Gastroesophageal sphincter (tissue), 4 donors: ENCODE measurements around the gene NCBP2L. TPM values are rescaled to one million over a fixed set of nuclear protein-coding genes. Genes with fewer than 3 reads are reported as not detected.

Experiments
- ATAC-seq: fragments of 150-250 bp; one replicate; pipeline ENCODE4 v1.9.1; 2016; ENCODE audit warnings: mild to moderate bottlenecking, moderate library complexity
- H3K27ac ChIP-seq, 4 donors: fragments of 200-600 bp; sonication (generic) in 3 of 4; 1 replicate in 3 of 4; 2 replicates in 1 of 4; pipeline ENCODE4 v1.5.1; 2016 to 2019
- H3K27me3 ChIP-seq: fragments of 200-600 bp; sonication (generic); one replicate; pipeline ENCODE4 v1.5.1; 2019
- H3K36me3 ChIP-seq, 2 donors: fragments of 200-600 bp; sonication (generic); one replicate each; pipeline ENCODE4 v1.5.1; 2019; ENCODE audit warnings: control low read depth in 1 of 2
- H3K4me1 ChIP-seq, 3 donors: fragments of 200-600 bp; sonication (generic); 1 replicate in 2 of 3; 2 replicates in 1 of 3; pipeline ENCODE4 v1.5.1; 2016 to 2019; ENCODE audit warnings: control low read depth in 2 of 3
- H3K4me3 ChIP-seq, 2 donors: fragments of 200-600 bp; sonication (generic); one replicate each; pipeline ENCODE4 v1.5.1; 2019; ENCODE audit warnings: mild to moderate bottlenecking in 1 of 2, moderate library complexity in 1 of 2
- H3K9me3 ChIP-seq, 3 donors: fragments of 200-600 bp; sonication (generic); one replicate each; pipeline ENCODE4 v1.5.1; 2017 to 2019; ENCODE audit warnings: control low read depth in 2 of 3
- CTCF ChIP-seq, 4 experiments: fragments of 200-600 bp in 2 of 4; fragments of 450-650 bp in 2 of 4; sonication (generic) in 1 of 4; IDR thresholded peaks; one replicate each; pipeline ENCODE4 v1.5.1; 2017 to 2019; ENCODE audit warnings: antibody characterized with exemption in 4 of 4, mild to moderate bottlenecking in 2 of 4, moderate library complexity in 2 of 4
- EP300 ChIP-seq: sonication (generic); formaldehyde crosslinking; IDR thresholded peaks from one replicate; pipeline ENCODE4 v1.6.1; 2017; ENCODE audit warnings: antibody characterized with exemption, mild to moderate bottlenecking
- POLR2A ChIP-seq, 2 donors: fragments of 450-650 bp; IDR thresholded peaks; one replicate each; pipeline ENCODE4 v1.6.1; 2017; ENCODE audit warnings: antibody characterized with exemption in 2 of 2, mild to moderate bottlenecking in 2 of 2, moderate library complexity in 1 of 2
- POLR2AphosphoS5 ChIP-seq: sonication (generic); formaldehyde crosslinking; IDR thresholded peaks from one replicate; pipeline ENCODE4 v1.6.1; 2017; ENCODE audit warnings: antibody characterized with exemption
- WGBS, 2 donors: methylation state at CpG; one replicate each; pipeline ENCODE4 v1.1.5; 2018; ENCODE audit warnings: low coverage in 1 of 2; 5-methylcytosine and 5-hydroxymethylcytosine counted together
- total RNA-seq, 4 donors: library from RNA; depleted of rRNA; stranded (reverse); fragments of >200 nt; gene quantifications; one replicate each; pipeline ENCODE4 v1.1.0, GENCODE V29; 2016

Gene NCBP2L
- total RNA-seq, 4 donors from 2014 or later, result 0.31 TPM; not detected in 3

- H3K9me3 ChIP-seq, result no peaks in the 10 kb centered on the region
- H3K27ac ChIP-seq, result peak overlapping the region; percentile 76 to 89 (median 89)
- no peaks in the 10 kb centered on the region for H3K27me3 ChIP-seq
- no peaks in the 10 kb centered on the region for H3K36me3 ChIP-seq
- peaks cover 0 to 26% (median 0%) of the 10 kb centered on the region in 3 donors for H3K4me1 ChIP-seq
- TF ChIP-seq EP300 (no peak), POLR2A (IDR thresholded peaks at IDR 0.05) (no peak), POLR2AphosphoS5 (no peak), CTCF (IDR thresholded peaks at IDR 0.05) (no peak)
- peak overlapping the region; percentile 41 to 66 for H3K4me3 ChIP-seq
- 20% methylated on average over 2 of the region's 40 CpGs; no CpG with 5 or more reads in 1 of the 2 donors for WGBS, 2 donors
- ATAC-seq, result no peak
Measured at GRCh38 chrX:107775000-107775733, 2.4 kb upstream of the NCBP2L start.

GRCh38 chrX:107775734-107776511 lies 1.6 kb upstream of the NCBP2L start, which contains the start of gene TSC22D3:
TSS of gene TSC22D3 (minus strand) at chrX:107775787. CDS start at chrX:107775419, 368 bp downstream.
- H3K27me3 ChIP-seq, result no peaks in the 10 kb centered on the region
- peak within 1 kb of the TSS; percentile 41 to 66 for H3K4me3 ChIP-seq
- H3K9me3 ChIP-seq, result no peaks in the 10 kb centered on the region
- H3K4me1 ChIP-seq, result peaks cover 0 to 26% (median 0%) of the 10 kb centered on the region in 3 donors
- TF ChIP-seq POLR2AphosphoS5, result peak; percentile 82
- peak in 2 of 4 experiments; percentile 20 to 40 for TF ChIP-seq CTCF (IDR thresholded peaks at IDR 0.05)
- TF ChIP-seq EP300, result no peak
- peak; percentile 72 to 83 for TF ChIP-seq POLR2A (IDR thresholded peaks at IDR 0.05)
- ATAC-seq, result peak; percentile 89
- peak within 1 kb of the TSS; percentile 76 to 89 (median 89) for H3K27ac ChIP-seq
- whole genome bisulfite sequencing, 2 donors, result 0% methylated on average over 2 of the region's 59 CpGs; no CpG with 5 or more reads in 1 of the 2 donors
- no peaks in the 10 kb centered on the region for H3K36me3 ChIP-seq

- Histone ChIP-seq H3K9me3 (no peaks in the 10 kb centered on the region), H3K4me1 (peaks cover 0 to 26% (median 0%) of the 10 kb centered on the region in 3 donors), H3K27ac (peak overlapping the region; percentile 76 to 89 (median 89)), H3K27me3 (no peaks in the 10 kb centered on the region), H3K36me3 (no peaks in the 10 kb centered on the region), H3K4me3 (peak overlapping the region; percentile 41 to 66)
- WGBS, 2 donors, result 0 to 22% methylated on average over 8 to 10 of the region's 20 CpGs
- peak; percentile 80 for ATAC-seq
- TF ChIP-seq EP300 (no peak), POLR2A (IDR thresholded peaks at IDR 0.05) (no peak), POLR2AphosphoS5 (peak; percentile 49), CTCF (IDR thresholded peaks at IDR 0.05) (peak; percentile 47 to 87 (median 84))
Measured at GRCh38 chrX:107776649-107777535, 641 bp upstream of the NCBP2L start.

GRCh38 chrX:107780525-107780924 lies 3.0 kb downstream of the NCBP2L start:
- WGBS, 2 donors, result 92 to 93% methylated on average over 2 to 3 of the region's 9 CpGs
- Histone ChIP-seq H3K9me3 (no peaks in the 10 kb centered on the region), H3K27me3 (no peaks in the 10 kb centered on the region), H3K4me1 (peaks cover 0 to 11% (median 0%) of the 10 kb centered on the region in 3 donors), H3K27ac (no peak overlapping the region), H3K36me3 (no peaks in the 10 kb centered on the region), H3K4me3 (no peak overlapping the region)
- TF ChIP-seq EP300 (no peak), POLR2A (IDR thresholded peaks at IDR 0.05) (no peak), CTCF (IDR thresholded peaks at IDR 0.05) (no peak), POLR2AphosphoS5 (no peak)
- ATAC-seq, result no peak
